ENCODE data around the gene CYSLTR2.

Gene CYSLTR2

GRCh38 chr13:48647625-48648024 is 6.1 kb upstream of the CYSLTR2 start:
- peak; percentile 20 for DNase-seq (ENCODE audit: low read depth)
- no peak for TF ChIP-seq CTCF (IDR thresholded peaks at IDR 0.05; ENCODE audit: insufficient read depth, low read depth, low read length, missing control alignments)
- H3K4me3 ChIP-seq (ENCODE audit: low read depth, low read length) = no peak overlapping the region

DNA sequence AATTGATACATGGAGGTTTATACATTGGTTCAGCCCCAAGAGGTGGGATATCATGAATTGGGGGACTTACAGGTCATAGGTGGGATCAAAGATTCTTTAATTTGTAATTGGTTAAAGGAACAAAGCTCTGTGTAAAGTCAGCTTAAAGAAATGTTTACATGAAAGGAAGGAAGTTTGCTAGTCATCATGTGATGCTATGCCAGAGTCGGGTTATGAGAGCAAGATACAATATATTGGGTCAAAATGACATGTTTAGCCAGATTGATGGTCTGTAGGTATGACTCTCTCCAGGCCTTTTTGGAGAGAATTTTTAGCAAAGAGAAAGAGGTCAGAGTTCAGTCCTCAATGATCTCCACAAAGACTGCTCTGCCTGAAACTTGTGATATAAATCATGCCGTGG is 5.3 kb upstream of the CYSLTR2 start:
- no peak for DNase-seq (ENCODE audit: low read depth)
- no peak for TF ChIP-seq CTCF (IDR thresholded peaks at IDR 0.05; ENCODE audit: insufficient read depth, low read depth, low read length, missing control alignments)
- H3K4me3 ChIP-seq (ENCODE audit: low read depth, low read length) = no peak overlapping the region

GRCh38 chr13:48652851-48653471 is 768 bp upstream of the CYSLTR2 start:
- DNase-seq (ENCODE audit: low read depth) = no peak
- no peak overlapping the region for H3K4me3 ChIP-seq (ENCODE audit: low read depth, low read length)
- TF ChIP-seq CTCF (IDR thresholded peaks at IDR 0.05; ENCODE audit: insufficient read depth, low read depth, low read length, missing control alignments) = no peak

- DNase-seq (ENCODE audit: low read depth) = no peak
- TF ChIP-seq CTCF (IDR thresholded peaks at IDR 0.05; ENCODE audit: insufficient read depth, low read depth, low read length, missing control alignments) = no peak
Observed at GRCh38 chr13:48654511-48654910, 782 bp downstream of the CYSLTR2 start.

GRCh38 chr13:48655291-48655690 is 1.6 kb downstream of the CYSLTR2 start:
- DNase-seq (ENCODE audit: low read depth) = no peak
- no peak for TF ChIP-seq CTCF (IDR thresholded peaks at IDR 0.05; ENCODE audit: insufficient read depth, low read depth, low read length, missing control alignments)
- no peak overlapping the region for H3K4me3 ChIP-seq (ENCODE audit: low read depth, low read length)

More at GRCh38 chr13:48654511-48654910, 782 bp downstream of the CYSLTR2 start:
- no peak overlapping the region for H3K4me3 ChIP-seq (ENCODE audit: low read depth, low read length)

DNA sequence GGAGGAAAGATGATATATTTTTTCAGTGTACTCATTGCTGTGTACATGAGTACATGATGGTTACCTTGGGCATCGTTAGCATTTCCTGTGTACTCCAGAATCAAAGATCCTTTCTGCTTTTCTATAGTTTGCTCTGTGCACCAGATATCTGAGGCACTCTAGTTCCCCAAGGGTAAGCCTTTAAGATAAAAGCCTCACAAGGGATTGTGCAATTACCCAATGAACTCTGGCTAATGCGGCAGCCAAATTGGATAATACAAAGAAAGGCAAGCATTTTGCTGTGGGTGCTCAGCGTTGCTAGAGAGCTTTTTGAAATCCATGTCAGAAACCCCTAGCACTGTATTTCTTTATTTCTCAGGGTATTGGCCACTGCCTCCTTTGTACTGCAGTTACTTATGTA is 2.9 kb downstream of the CYSLTR2 start:
- no peak overlapping the region for H3K4me3 ChIP-seq (ENCODE audit: low read depth, low read length)
- no peak for TF ChIP-seq CTCF (IDR thresholded peaks at IDR 0.05; ENCODE audit: insufficient read depth, low read depth, low read length, missing control alignments)
- no peak for DNase-seq (ENCODE audit: low read depth)

Measured in GM12865 (cell line).